ENCODE data around the gene CFAP74. TPM values are rescaled to one million over a fixed set of nuclear protein-coding genes. Genes with fewer than 3 reads are reported as not detected.

The CFAP74 gene
- total RNA-seq, 4 donors from 2014 or later = 0.13 TPM; not detected in 3

DNA sequence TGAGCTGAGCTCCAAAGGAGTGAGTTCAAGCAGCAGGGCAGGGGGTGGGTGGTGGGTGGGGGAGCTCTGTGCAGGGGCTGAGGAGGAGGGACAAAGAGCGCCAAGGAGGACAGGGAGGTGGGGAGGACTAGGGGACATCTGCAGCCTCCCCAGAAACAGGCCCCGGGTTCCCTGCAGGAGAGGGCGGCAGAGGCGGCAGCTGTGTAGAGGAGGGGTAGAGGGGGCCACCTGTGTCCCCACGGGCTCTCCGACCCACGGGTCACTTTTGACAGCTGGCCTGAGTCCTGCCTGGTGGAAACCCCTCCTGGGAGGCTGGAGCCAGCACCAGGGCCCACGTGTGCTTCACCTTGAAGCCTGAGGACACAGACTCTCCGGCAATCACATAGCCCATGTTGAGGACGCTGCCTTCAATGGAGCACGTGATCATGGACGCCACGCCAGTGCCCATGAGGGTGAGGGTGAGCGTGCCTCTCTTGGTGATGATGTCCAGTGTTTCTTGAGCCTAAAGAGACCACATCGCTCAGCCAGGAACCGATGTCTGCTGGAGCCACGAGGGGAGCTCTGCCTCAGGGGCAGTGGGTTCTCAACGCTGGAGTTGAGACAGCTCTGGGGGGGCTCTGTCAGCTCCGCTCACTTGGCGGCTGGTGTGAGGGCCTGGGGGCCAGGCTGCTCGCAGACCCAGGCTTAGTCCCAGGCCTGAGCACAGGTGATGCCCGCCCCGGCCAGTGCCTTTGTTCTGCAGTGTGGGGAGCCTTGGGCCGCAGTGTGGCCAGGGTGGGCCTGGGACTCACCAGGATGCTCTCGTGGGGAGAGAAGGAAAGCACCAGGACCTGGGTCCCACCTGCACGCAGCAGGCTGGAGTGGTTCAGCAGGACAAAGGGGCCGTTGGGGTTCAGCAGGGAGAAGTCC lies 77.9 kb downstream of the CFAP74 start:
- no peak for DNase-seq
- H3K27me3 ChIP-seq = no peaks in the 10 kb centered on the region
- no peaks in the 10 kb centered on the region for H3K4me1 ChIP-seq
- intact Hi-C loops (cut with DNase I) = no loop called here
- H3K27ac ChIP-seq = no peak overlapping the region
- TF ChIP-seq, protein P1, sequence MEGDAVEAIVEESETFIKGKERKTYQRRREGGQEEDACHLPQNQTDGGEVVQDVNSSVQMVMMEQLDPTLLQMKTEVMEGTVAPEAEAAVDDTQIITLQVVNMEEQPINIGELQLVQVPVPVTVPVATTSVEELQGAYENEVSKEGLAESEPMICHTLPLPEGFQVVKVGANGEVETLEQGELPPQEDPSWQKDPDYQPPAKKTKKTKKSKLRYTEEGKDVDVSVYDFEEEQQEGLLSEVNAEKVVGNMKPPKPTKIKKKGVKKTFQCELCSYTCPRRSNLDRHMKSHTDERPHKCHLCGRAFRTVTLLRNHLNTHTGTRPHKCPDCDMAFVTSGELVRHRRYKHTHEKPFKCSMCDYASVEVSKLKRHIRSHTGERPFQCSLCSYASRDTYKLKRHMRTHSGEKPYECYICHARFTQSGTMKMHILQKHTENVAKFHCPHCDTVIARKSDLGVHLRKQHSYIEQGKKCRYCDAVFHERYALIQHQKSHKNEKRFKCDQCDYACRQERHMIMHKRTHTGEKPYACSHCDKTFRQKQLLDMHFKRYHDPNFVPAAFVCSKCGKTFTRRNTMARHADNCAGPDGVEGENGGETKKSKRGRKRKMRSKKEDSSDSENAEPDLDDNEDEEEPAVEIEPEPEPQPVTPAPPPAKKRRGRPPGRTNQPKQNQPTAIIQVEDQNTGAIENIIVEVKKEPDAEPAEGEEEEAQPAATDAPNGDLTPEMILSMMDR (IDR thresholded peaks at IDR 0.05) = no peak
- no peak for TF ChIP-seq POLR2A (IDR thresholded peaks at IDR 0.05)
- WGBS, 2 donors = 75 to 79% methylated on average over 4 to 10 of the region's 27 CpGs
- no peak overlapping the region for H3K4me3 ChIP-seq (replicated peaks in 1 of 3)
- H3K9me3 ChIP-seq = no peaks in the 10 kb centered on the region
- H3K36me3 ChIP-seq = no peaks in the 10 kb centered on the region

DNA sequence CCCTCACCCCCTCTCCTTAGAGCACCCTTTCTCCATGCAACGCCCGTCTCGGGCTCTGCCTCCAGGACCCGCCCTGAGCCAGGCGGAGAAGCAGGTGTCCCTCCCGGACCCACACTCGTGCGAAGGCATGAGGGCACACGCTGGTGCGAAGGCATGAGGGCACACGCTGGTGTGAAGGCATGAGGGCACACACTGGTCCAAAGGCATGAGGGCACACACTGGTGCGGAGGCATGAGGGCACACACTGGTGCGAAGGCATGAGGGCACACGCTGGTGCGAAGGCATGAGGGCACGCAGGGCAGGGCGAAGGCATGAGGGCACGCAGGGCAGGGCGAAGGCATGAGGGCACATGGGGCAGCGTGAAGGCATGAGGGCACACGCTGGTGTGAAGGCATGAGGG lies 78.7 kb downstream of the CFAP74 start:
- no peak for DNase-seq
- WGBS, 2 donors = 94 to 95% methylated on average over 21 of the region's 21 CpGs
- no peak overlapping the region for H3K27ac ChIP-seq

DNA sequence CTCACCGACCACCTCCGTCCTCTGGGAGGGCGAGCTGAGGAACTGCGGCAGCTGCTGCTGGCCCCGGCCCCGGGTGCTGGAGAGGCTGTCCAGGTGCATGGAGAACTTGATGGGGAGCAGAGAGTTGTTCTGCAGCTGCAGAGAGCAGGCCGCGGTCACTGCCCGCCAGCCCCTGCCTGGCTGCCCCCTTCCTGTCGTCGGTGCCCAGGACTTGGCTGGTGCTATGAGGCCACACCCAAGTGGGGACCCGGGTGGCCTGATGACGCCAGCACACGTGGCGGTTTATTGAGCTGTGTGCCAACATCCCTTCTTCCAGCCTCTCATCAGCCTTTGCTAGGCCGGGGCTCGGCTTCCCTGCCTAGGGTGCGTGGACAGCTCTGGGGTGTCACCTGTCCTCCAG lies 79.2 kb downstream of the CFAP74 start:
- TF ChIP-seq, protein P1 (IDR thresholded peaks at IDR 0.05) = no peak
- TF ChIP-seq POLR2A (IDR thresholded peaks at IDR 0.05) = no peak
- WGBS, 2 donors = 42 to 64% methylated on average over 6 to 10 of the region's 18 CpGs

More for the DNA sequence above, 78.7 kb downstream of the CFAP74 start:
- TF ChIP-seq POLR2A (IDR thresholded peaks at IDR 0.05) = no peak
- intact Hi-C loops (cut with DNase I) = no loop called here
- Histone ChIP-seq H3K4me1 (peaks cover 0 to under 1% of the 10 kb centered on the region in 2 donors), H3K4me3 (replicated peaks in 1 of 3) (no peak overlapping the region), H3K36me3 (no peaks in the 10 kb centered on the region), H3K27me3 (no peaks in the 10 kb centered on the region), H3K9me3 (no peaks in the 10 kb centered on the region)

DNA sequence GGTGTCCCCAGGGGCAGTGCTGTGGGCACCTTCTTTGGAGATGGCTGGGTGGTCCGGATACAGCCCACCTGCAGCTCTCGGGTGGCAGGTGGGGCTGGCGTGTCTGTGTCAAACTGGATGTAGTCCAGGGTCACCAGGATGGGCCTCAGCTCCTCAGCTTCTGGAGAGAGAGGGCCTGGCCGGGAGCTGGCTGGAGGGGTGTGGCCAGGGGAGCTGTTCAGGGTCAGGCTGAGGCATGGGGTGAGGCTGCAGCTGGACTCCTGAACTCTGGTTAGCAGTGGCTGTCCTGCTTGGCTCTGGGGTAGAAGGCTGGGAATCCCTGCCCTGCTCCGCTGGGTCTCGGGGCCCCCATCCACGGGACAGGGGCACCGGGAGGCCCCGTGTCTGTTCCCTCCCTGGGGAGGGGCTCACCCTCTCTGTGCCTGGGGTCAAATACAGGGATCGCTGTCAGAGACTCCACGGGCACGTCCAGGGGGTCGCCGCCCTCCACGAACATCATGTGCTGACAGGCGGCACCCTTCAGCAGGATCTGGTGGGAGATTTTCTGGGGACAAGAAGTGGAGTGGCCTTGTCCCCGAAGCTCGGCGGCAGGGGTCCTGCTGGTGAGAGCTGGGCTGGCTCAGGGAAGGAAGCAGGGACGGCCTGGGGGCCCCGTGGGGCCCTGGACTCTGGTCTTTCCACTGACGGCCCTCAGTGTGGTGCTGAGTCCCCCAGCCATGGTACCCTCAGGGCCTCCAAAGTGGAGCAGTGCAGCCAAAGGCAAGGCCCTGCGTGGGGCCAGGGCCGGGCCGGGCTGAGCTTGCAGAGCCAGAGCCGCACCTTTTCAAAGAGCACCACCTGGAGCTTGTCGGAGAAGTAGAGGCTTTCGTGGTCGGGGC lies 80.4 kb downstream of the CFAP74 start:
- H3K27me3 ChIP-seq = no peaks in the 10 kb centered on the region
- no peak for DNase-seq
- no peaks in the 10 kb centered on the region for H3K36me3 ChIP-seq
- H3K9me3 ChIP-seq = no peaks in the 10 kb centered on the region
- H3K27ac ChIP-seq = no peak overlapping the region
- TF ChIP-seq, protein P1 (IDR thresholded peaks at IDR 0.05) = no peak
- TF ChIP-seq POLR2A (IDR thresholded peaks at IDR 0.05) = no peak
- 82 to 84% methylated on average over 24 to 26 of the region's 29 CpGs for WGBS, 2 donors
- no peak overlapping the region for H3K4me3 ChIP-seq (replicated peaks in 1 of 3)
- peaks cover 7 to 15% of the 10 kb centered on the region in 2 donors for H3K4me1 ChIP-seq
- intact Hi-C loops (cut with DNase I) = no loop called here

More for the DNA sequence above, 79.2 kb downstream of the CFAP74 start:
- Histone ChIP-seq H3K9me3 (no peaks in the 10 kb centered on the region), H3K27me3 (no peaks in the 10 kb centered on the region), H3K4me1 (peaks cover 0 to 5% of the 10 kb centered on the region in 2 donors), H3K4me3 (replicated peaks in 1 of 3) (no peak overlapping the region), H3K27ac (no peak overlapping the region), H3K36me3 (no peaks in the 10 kb centered on the region)
- intact Hi-C loops (cut with DNase I) = no loop called here
- DNase-seq = no peak

DNA sequence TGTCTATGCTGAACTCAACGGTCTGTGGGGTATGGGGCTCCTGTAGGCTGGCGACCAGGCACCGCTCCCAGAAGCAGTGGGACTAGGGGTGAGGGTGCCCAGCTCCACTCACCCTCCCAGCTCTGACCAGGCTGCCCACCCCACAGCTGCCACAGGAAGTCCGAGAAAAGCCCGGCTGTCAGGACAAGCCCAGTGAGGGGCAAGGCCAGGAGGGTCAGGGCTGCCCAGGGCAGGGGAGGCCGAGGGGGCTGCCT lies 81.0 kb downstream of the CFAP74 start:
- TF ChIP-seq, protein P1 (IDR thresholded peaks at IDR 0.05) = no peak
- TF ChIP-seq POLR2A (IDR thresholded peaks at IDR 0.05) = no peak
- no peak overlapping the region for H3K4me3 ChIP-seq (replicated peaks in 1 of 3)
- H3K27me3 ChIP-seq = no peaks in the 10 kb centered on the region
- no peak overlapping the region for H3K27ac ChIP-seq
- H3K36me3 ChIP-seq = no peaks in the 10 kb centered on the region
- intact Hi-C loops (cut with DNase I) = no loop called here
- H3K9me3 ChIP-seq = no peaks in the 10 kb centered on the region
- peaks cover 7 to 18% of the 10 kb centered on the region in 2 donors for H3K4me1 ChIP-seq
- 90% methylated on average over 6 of the region's 6 CpGs; no CpG with 5 or more reads in 1 of the 2 donors for WGBS, 2 donors
- DNase-seq = no peak

Measured in thyroid gland (tissue), 4 donors.